Omental fat pad (tissue), 4 donors: ENCODE results near the gene CIAO2A. TPM values are rescaled to one million over a fixed set of nuclear protein-coding genes. Genes with fewer than 3 reads are reported as not detected.

Experiments
- ATAC-seq: fragments of 150-250 bp; one replicate; pipeline ENCODE4 v1.9.1; 2016; ENCODE audit warnings: mild to moderate bottlenecking, moderate library complexity; ENCODE audit not compliant: low FRiP score
- DNase-seq: peaks from one replicate; pipeline ENCODE4 v3.0.0-alpha.2; 2019; ENCODE audit warnings: low spot score
- total RNA-seq, 4 donors: library from RNA; depleted of rRNA; stranded (reverse); fragments of >200 nt; gene quantifications; one replicate each; pipeline ENCODE4 v1.1.0, GENCODE V29; 2016
- TF ChIP-seq, protein P1 (sequence below), 3 donors: fragments of 450-650 bp; IDR thresholded peaks; one replicate each; pipeline ENCODE4 v1.5.1; 2016 to 2017; ENCODE audit warnings: antibody characterized with exemption in 3 of 3, mild to moderate bottlenecking in 3 of 3, moderate library complexity in 2 of 3

The CIAO2A gene
- total RNA-seq, 4 donors from 2014 or later, result 39.9 to 48.3 (median 40.5) TPM

GRCh38 chr15:64037116-64037515 lies 56.5 kb downstream of the CIAO2A start:
- no peak for DNase-seq
- no peak for ATAC-seq
- TF ChIP-seq, protein P1, sequence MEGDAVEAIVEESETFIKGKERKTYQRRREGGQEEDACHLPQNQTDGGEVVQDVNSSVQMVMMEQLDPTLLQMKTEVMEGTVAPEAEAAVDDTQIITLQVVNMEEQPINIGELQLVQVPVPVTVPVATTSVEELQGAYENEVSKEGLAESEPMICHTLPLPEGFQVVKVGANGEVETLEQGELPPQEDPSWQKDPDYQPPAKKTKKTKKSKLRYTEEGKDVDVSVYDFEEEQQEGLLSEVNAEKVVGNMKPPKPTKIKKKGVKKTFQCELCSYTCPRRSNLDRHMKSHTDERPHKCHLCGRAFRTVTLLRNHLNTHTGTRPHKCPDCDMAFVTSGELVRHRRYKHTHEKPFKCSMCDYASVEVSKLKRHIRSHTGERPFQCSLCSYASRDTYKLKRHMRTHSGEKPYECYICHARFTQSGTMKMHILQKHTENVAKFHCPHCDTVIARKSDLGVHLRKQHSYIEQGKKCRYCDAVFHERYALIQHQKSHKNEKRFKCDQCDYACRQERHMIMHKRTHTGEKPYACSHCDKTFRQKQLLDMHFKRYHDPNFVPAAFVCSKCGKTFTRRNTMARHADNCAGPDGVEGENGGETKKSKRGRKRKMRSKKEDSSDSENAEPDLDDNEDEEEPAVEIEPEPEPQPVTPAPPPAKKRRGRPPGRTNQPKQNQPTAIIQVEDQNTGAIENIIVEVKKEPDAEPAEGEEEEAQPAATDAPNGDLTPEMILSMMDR (IDR thresholded peaks at IDR 0.05), result no peak

DNA sequence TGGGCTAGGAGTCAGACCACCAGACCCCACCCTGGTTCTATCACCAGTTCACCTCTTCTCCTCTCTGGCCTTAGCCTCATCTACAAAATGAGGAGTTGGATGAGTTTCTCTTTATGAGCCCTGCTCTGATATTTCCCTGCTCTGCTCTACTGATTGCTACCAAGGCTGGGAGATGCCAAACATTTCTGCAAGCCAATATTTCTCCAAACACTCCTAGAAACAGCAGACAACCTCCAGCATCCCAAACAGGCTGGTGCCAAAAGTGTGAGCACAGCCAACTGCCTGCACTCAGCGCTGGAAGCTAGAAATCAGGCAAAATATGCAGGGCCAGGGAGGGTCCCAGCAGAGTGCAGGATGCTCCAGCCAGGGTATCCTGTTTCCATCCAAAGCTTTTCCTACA lies 58.1 kb downstream of the CIAO2A start:
- no peak for DNase-seq
- TF ChIP-seq, protein P1 (IDR thresholded peaks at IDR 0.05), result no peak
- ATAC-seq, result no peak

- ATAC-seq, result no peak
- TF ChIP-seq, protein P1 (IDR thresholded peaks at IDR 0.05), result no peak
- no peak for DNase-seq
Observed at GRCh38 chr15:64034519-64034918, 59.1 kb downstream of the CIAO2A start.

- no peak for DNase-seq
- no peak for ATAC-seq
- TF ChIP-seq, protein P1 (IDR thresholded peaks at IDR 0.05), result no peak
Observed at GRCh38 chr15:64032329-64032728, 61.3 kb downstream of the CIAO2A start.

- DNase-seq, result no peak
- TF ChIP-seq, protein P1 (IDR thresholded peaks at IDR 0.05), result no peak
- no peak for ATAC-seq
Observed at GRCh38 chr15:64030123-64030522, 63.5 kb downstream of the CIAO2A start.

DNA sequence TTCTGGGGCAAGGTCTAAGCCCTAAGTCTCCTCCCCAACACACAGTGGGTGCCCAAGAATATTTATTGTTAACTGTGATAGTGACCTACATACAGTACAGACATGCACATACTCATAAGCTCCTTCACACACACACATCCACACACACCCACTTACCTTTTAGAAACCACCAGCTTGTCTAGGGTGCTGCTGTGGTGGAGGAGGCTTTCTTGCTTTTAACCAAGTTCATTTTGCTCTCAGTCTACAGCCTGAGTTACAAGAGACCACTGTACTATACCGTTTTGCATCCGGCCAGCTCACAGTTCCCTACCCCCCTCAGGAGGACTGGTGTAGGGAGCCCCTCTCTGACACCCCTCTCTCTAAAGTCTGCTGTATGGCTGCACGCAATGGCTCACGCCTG lies 64.0 kb downstream of the CIAO2A start:
- no peak for ATAC-seq
- TF ChIP-seq, protein P1 (IDR thresholded peaks at IDR 0.05), result no peak
- no peak for DNase-seq

DNA sequence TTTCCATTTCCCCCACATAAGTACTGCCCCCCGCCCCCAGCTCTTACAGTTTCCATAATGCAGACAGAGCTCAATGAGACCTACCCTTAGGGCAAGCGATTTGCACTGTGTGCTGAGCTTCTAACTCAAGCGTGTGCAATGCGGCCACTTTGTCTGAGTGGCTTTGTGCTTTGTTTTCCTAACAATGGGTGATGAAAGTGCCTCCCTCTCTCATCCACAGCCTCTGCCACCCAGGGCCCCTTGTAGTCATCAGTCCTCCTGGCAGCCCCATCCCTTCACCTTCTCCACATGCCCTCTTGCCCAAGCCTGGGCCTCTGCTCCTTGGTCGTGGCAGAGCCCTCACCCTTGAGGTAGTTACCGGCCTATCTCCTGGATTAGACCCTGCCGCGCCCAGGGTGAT lies 64.5 kb downstream of the CIAO2A start:
- DNase-seq (no peak), ATAC-seq (peak; percentile 36)
- TF ChIP-seq, protein P1 (IDR thresholded peaks at IDR 0.05), result no peak
